G401 (cell line): Measurements from ENCODE around the gene GALNT18. TPM values are rescaled to one million over a fixed set of nuclear protein-coding genes. Genes with fewer than 3 reads are reported as not detected.

Experiments used
- DNase-seq: peaks from one replicate; pipeline ENCODE4 v3.0.0-alpha.2; 2015; ENCODE audit warnings: low spot score
- in situ Hi-C: cut with HindIII; loops from 2 replicates; pipeline ENCODE4 v1.10.0; 2016; ENCODE audit warnings: low sequenced_read_pairs, mixed read lengths
- total RNA-seq: library from RNA; depleted of rRNA; stranded (reverse); fragments of >200 nt; shearing (Covaris generic); gene quantifications from 2 replicates; pipeline ENCODE4 v1.2.3, GENCODE V29; 2014

Gene GALNT18
- total RNA-seq, 1 experiment from 2014 or later, result not detected

GRCh38 chr11:11387622-11388305 is 234.0 kb downstream of the GALNT18 start:
- in situ Hi-C loops, result no loop called here
- DNase-seq, result no peak

- DNase-seq, result no peak
- in situ Hi-C loops, result no loop called here
Observed at GRCh38 chr11:11387207-11387606, 234.6 kb downstream of the GALNT18 start.

GRCh38 chr11:11384829-11385228 is 237.0 kb downstream of the GALNT18 start:
- in situ Hi-C loops, result no loop called here
- no peak for DNase-seq

GRCh38 chr11:11383995-11384394 is 237.8 kb downstream of the GALNT18 start:
- in situ Hi-C loops, result no loop called here

GRCh38 chr11:11382858-11383532 is 238.8 kb downstream of the GALNT18 start:
- DNase-seq, result peak; percentile 90
- in situ Hi-C loops, result no loop called here

More at GRCh38 chr11:11383995-11384394, 237.8 kb downstream of the GALNT18 start:
- DNase-seq, result no peak

- in situ Hi-C loops, result no loop called here
Observed at GRCh38 chr11:11381471-11382105, 240.2 kb downstream of the GALNT18 start.

GRCh38 chr11:11380883-11381282 is 240.9 kb downstream of the GALNT18 start:
- in situ Hi-C loops, result no loop called here

More at GRCh38 chr11:11381471-11382105, 240.2 kb downstream of the GALNT18 start:
- no peak for DNase-seq

GRCh38 chr11:11380340-11380739 is 241.5 kb downstream of the GALNT18 start:
- in situ Hi-C loops, result no loop called here
- DNase-seq, result no peak

More at GRCh38 chr11:11380883-11381282, 240.9 kb downstream of the GALNT18 start:
- DNase-seq, result no peak

- DNase-seq, result no peak
- in situ Hi-C loops, result no loop called here
Observed at GRCh38 chr11:11379661-11380060, 242.1 kb downstream of the GALNT18 start.

- in situ Hi-C loops, result no loop called here
- DNase-seq, result no peak
Observed at GRCh38 chr11:11378184-11378940, 243.4 kb downstream of the GALNT18 start.

- no peak for DNase-seq
- in situ Hi-C loops, result no loop called here
Observed at GRCh38 chr11:11374358-11375148, 247.3 kb downstream of the GALNT18 start.

GRCh38 chr11:11373934-11374333 is 247.9 kb downstream of the GALNT18 start:
- no peak for DNase-seq
- in situ Hi-C loops, result no loop called here

GRCh38 chr11:11372461-11372860 is 249.3 kb downstream of the GALNT18 start:
- in situ Hi-C loops, result no loop called here
- DNase-seq, result no peak

- no peak for DNase-seq
- in situ Hi-C loops, result no loop called here
Observed at GRCh38 chr11:11370962-11371303, 250.9 kb downstream of the GALNT18 start.

GRCh38 chr11:11370255-11370961 is 251.4 kb downstream of the GALNT18 start:
- no peak for DNase-seq
- in situ Hi-C loops, result no loop called here

GRCh38 chr11:11366793-11367192 is 255.0 kb downstream of the GALNT18 start:
- in situ Hi-C loops, result no loop called here
- DNase-seq, result no peak

GRCh38 chr11:11363674-11364073 is 258.1 kb downstream of the GALNT18 start:
- no peak for DNase-seq
- in situ Hi-C loops, result no loop called here

GRCh38 chr11:11359611-11360010 is 262.2 kb downstream of the GALNT18 start:
- in situ Hi-C loops, result no loop called here
- no peak for DNase-seq
